ENCODE data around the gene SPATA9.
A peak's percentile ranks its signal among the peaks of the same experiment; 100 is the strongest.
"Not testable (repeated sequence)": the region's sequence is repeated elsewhere in the genome, so short reads cannot be mapped to it uniquely, and the experiment has no call there.

Gene SPATA9

DNA sequence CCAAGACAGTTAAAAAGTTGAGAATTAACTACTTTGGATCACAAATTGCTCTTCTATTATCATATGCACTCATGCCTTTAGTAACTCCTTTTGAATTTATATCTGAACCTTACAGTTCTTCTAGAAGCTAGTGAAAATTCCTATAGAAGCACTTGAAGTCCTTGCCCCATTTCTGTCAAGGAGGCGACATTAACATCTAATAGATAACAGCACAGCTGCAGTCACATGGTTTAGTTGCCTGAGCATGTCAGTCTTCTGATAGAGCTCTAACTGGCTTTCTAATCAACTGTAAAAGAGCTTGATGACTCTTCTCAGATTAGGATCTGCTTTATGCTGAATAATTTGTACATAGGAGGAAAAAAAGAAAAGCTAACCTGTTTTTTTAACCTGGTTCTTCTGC is 27.2 kb downstream of the SPATA9 start:
- Histone ChIP-seq H3K27ac (ENCODE audit: low read length) (no peak overlapping the region), H3K9me3 (ENCODE audit: control insufficient read depth, insufficient read depth, low read length) (no peaks in the 10 kb centered on the region), H3K4me1 (ENCODE audit: control insufficient read depth, insufficient read depth, low read length) (no peaks in the 10 kb centered on the region), H3K36me3 (ENCODE audit: control insufficient read depth, insufficient read depth, low read length) (no peaks in the 10 kb centered on the region), H3K27me3 (ENCODE audit: control insufficient read depth, insufficient read depth, low read length) (no peaks in the 10 kb centered on the region), H3K4me3 (ENCODE audit: low read length) (no peak overlapping the region)
- no peak for DNase-seq (ENCODE audit: low read depth, low spot score)
- no CpG with 5 or more reads among the region's 1 CpG for WGBS (ENCODE audit: insufficient coverage, insufficient read length)

- Histone ChIP-seq H3K27me3 (ENCODE audit: control insufficient read depth, insufficient read depth, low read length) (no peaks in the 10 kb centered on the region), H3K4me1 (ENCODE audit: control insufficient read depth, insufficient read depth, low read length) (no peaks in the 10 kb centered on the region), H3K9me3 (ENCODE audit: control insufficient read depth, insufficient read depth, low read length) (no peaks in the 10 kb centered on the region), H3K4me3 (ENCODE audit: low read length) (no peak overlapping the region), H3K27ac (ENCODE audit: low read length) (no peak overlapping the region), H3K36me3 (ENCODE audit: control insufficient read depth, insufficient read depth, low read length) (no peaks in the 10 kb centered on the region)
- no peak for DNase-seq (ENCODE audit: low read depth, low spot score)
- no CpG with 5 or more reads among the region's 3 CpGs for WGBS (ENCODE audit: insufficient coverage, insufficient read length)
Observed at GRCh38 chr5:95654196-95654595, 28.6 kb downstream of the SPATA9 start.

- DNase-seq (ENCODE audit: low read depth, low spot score) = no peak
- WGBS (ENCODE audit: insufficient coverage, insufficient read length) = no CpG with 5 or more reads among the region's 1 CpG
- no peak overlapping the region for H3K4me3 ChIP-seq (ENCODE audit: low read length)
- H3K9me3 ChIP-seq (ENCODE audit: control insufficient read depth, insufficient read depth, low read length) = no peaks in the 10 kb centered on the region
- H3K27me3 ChIP-seq (ENCODE audit: control insufficient read depth, insufficient read depth, low read length) = no peaks in the 10 kb centered on the region
- no peaks in the 10 kb centered on the region for H3K4me1 ChIP-seq (ENCODE audit: control insufficient read depth, insufficient read depth, low read length)
- H3K36me3 ChIP-seq (ENCODE audit: control insufficient read depth, insufficient read depth, low read length) = no peaks in the 10 kb centered on the region
- H3K27ac ChIP-seq (ENCODE audit: low read length) = no peak overlapping the region
Observed at GRCh38 chr5:95652849-95653248, 29.9 kb downstream of the SPATA9 start.

DNA sequence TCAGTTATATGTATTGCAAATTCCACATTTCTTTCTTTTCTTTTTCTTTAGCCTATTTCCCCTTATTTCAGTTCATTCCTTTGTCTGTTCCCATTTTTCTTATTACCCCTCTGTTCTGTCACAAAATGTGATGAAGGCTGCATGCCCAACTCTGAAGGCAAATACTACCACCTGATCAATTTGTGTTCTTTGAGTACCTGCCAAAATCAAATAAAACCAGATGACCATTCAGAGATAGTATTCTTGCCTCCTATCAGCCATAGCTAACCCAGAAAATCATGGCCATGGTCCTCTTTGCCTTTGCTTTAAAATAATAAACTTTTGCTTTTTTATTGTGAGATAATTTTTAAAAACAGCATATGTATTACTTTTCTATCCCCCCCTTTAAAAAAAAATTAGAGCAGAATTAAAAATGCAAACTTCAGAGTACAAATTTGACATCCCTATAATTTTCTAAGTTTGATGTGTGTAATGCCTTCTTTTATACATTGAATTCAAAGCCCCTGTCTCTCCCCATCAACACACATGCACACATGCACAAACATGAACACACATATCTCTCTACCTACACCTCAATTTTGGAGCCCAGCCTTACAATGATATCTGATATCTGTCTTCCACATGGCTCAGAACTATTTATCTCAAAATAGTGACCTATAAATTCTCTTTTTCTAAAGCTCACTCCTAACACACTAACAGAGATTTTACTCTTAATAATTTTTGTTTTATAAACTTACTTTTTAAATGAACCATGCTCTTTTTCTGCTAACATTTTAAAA is 32.8 kb downstream of the SPATA9 start:
- Histone ChIP-seq H3K9me3 (ENCODE audit: control insufficient read depth, insufficient read depth, low read length) (no peaks in the 10 kb centered on the region), H3K27me3 (ENCODE audit: control insufficient read depth, insufficient read depth, low read length) (no peaks in the 10 kb centered on the region), H3K4me1 (ENCODE audit: control insufficient read depth, insufficient read depth, low read length) (no peaks in the 10 kb centered on the region), H3K4me3 (ENCODE audit: low read length) (no peak overlapping the region), H3K36me3 (ENCODE audit: control insufficient read depth, insufficient read depth, low read length) (no peaks in the 10 kb centered on the region), H3K27ac (ENCODE audit: low read length) (no peak overlapping the region)
- no peak for DNase-seq (ENCODE audit: low read depth, low spot score)

- Histone ChIP-seq H3K36me3 (ENCODE audit: control insufficient read depth, insufficient read depth, low read length) (no peaks in the 10 kb centered on the region), H3K27ac (ENCODE audit: low read length) (no peak overlapping the region), H3K4me3 (ENCODE audit: low read length) (no peak overlapping the region), H3K27me3 (ENCODE audit: control insufficient read depth, insufficient read depth, low read length) (no peaks in the 10 kb centered on the region), H3K4me1 (ENCODE audit: control insufficient read depth, insufficient read depth, low read length) (no peaks in the 10 kb centered on the region), H3K9me3 (ENCODE audit: control insufficient read depth, insufficient read depth, low read length) (no peaks in the 10 kb centered on the region)
- no peak for DNase-seq (ENCODE audit: low read depth, low spot score)
Observed at GRCh38 chr5:95649274-95649673, 33.5 kb downstream of the SPATA9 start.

DNA sequence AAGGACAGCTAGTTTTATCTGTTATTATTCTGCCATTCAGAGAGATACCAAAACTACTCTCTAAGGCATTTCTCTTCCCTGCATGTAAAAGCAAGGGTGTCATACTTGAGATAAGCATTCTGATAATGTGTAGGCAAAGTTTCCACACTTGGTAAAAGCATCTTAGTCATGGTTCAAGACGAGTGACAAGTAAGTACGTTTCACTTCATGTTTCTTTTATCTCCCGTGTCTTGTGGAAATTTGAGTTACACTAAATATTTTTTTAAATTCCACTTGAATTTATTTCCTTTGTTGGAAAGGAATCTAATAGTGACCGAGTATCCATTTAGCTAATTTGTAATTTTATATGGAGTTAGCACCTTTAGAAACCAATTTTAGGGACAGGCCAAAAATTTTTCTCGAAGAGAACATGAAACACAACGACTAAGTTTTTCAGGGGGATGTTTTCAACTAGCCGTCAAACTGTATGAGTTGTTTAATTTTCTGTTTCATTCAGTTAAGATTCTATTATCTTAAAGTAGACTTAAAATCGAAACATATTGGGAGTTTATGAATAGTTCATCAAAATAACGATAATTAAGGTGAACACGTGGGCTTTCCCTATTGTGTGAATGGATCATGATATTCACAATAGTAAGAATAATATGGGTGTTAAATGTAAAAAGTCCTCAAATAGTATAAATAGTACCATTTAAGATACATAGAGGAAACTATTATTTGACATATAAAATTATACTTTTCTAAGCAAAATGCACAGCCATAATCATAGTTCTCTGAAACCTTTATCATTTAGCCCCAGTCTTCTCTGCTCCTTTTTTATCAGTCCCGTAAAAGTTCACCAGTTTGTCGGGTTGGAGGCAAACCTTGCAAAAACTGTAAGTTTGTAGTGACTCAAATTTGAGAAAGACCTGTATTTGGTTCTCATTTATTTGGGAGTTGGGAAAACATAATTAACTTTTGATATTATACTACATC is 34.6 kb downstream of the SPATA9 start:
- Histone ChIP-seq H3K27ac (ENCODE audit: low read length) (no peak overlapping the region), H3K4me1 (ENCODE audit: control insufficient read depth, insufficient read depth, low read length) (no peaks in the 10 kb centered on the region), H3K9me3 (ENCODE audit: control insufficient read depth, insufficient read depth, low read length) (no peaks in the 10 kb centered on the region), H3K36me3 (ENCODE audit: control insufficient read depth, insufficient read depth, low read length) (no peaks in the 10 kb centered on the region), H3K27me3 (ENCODE audit: control insufficient read depth, insufficient read depth, low read length) (no peaks in the 10 kb centered on the region), H3K4me3 (ENCODE audit: low read length) (no peak overlapping the region)
- no CpG with 5 or more reads among the region's 12 CpGs for WGBS (ENCODE audit: insufficient coverage, insufficient read length)
- no peak for DNase-seq (ENCODE audit: low read depth, low spot score)

GRCh38 chr5:95646569-95647431 is 36.0 kb downstream of the SPATA9 start, which contains the start of gene RFESD:
TSS of gene RFESD (plus strand) at chr5:95646777. CDS start at chr5:95652272, 5,495 bp downstream.
- H3K27me3 ChIP-seq (ENCODE audit: control insufficient read depth, insufficient read depth, low read length) = no peaks in the 10 kb centered on the region
- no peaks in the 10 kb centered on the region for H3K36me3 ChIP-seq (ENCODE audit: control insufficient read depth, insufficient read depth, low read length)
- peak; percentile 84 for DNase-seq (ENCODE audit: low read depth, low spot score)
- peak within 1 kb of the TSS; percentile 35; the same call in 1 of the 2 replicates for H3K4me3 ChIP-seq (ENCODE audit: low read length)
- no peaks in the 10 kb centered on the region for H3K9me3 ChIP-seq (ENCODE audit: control insufficient read depth, insufficient read depth, low read length)
- no peaks in the 10 kb centered on the region for H3K4me1 ChIP-seq (ENCODE audit: control insufficient read depth, insufficient read depth, low read length)
- H3K27ac ChIP-seq (ENCODE audit: low read length) = no peak within 1 kb of the TSS
- no CpG with 5 or more reads among the region's 60 CpGs for WGBS (ENCODE audit: insufficient coverage, insufficient read length)

DNA sequence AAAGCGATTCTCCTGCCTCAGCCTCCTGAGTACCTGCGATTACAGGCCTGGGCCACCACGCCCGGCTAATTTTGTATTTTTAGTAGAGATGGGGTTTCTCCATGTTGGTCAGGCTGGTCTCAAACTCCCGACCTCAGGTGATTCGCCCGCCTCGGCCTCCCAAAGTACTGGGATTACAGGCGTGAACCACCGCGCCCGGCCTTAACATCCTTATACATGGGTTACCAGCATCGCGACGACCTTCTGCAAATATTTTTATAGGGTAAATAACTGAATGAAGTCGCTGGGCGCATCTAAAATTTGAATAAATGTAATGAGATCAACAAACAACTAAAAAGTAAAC is 36.6 kb downstream of the SPATA9 start:
- not testable (repeated sequence) for H3K4me1 ChIP-seq (ENCODE audit: control insufficient read depth, insufficient read depth, low read length); DNase-seq (ENCODE audit: low read depth, low spot score); H3K36me3 ChIP-seq (ENCODE audit: control insufficient read depth, insufficient read depth, low read length); H3K9me3 ChIP-seq (ENCODE audit: control insufficient read depth, insufficient read depth, low read length); H3K27me3 ChIP-seq (ENCODE audit: control insufficient read depth, insufficient read depth, low read length); H3K4me3 ChIP-seq (ENCODE audit: low read length); H3K27ac ChIP-seq (ENCODE audit: low read length)
- WGBS (ENCODE audit: insufficient coverage, insufficient read length) = no CpG with 5 or more reads among the region's 17 CpGs

DNA sequence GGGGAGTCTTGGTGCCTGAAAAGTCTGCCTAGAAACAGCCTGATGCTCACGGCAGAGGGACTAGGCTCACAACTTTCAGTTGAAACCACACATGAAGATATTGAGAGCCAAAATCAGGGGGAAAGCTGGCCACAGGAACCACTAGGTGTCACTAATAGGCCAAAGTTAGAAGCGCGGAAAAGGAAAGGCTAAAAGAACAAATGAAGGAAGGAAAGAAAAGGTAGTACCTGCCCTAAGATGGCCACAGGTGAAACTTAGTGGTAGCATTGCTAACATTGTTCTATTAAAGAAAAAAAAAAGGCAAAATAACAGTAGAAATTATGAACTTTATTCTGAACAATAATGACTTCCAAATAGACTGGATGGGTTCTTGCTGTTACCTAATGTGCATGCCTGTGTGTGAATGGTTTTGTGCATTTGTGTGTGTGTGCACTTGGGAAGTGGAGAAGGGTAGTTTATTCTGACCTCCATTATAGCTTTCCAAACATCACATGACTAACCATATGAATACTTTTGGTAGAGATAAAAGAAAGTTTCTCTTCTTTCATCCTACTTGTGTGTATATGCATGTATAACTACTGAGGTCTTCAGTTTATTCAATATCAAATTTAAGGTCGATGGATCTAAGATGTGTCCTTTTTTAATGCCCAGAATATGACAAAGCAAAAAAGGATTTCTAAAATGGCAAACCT is 38.3 kb downstream of the SPATA9 start:
- H3K4me1 ChIP-seq (ENCODE audit: control insufficient read depth, insufficient read depth, low read length) = no peaks in the 10 kb centered on the region
- H3K27me3 ChIP-seq (ENCODE audit: control insufficient read depth, insufficient read depth, low read length) = no peaks in the 10 kb centered on the region
- H3K27ac ChIP-seq (ENCODE audit: low read length) = no peak overlapping the region
- no peaks in the 10 kb centered on the region for H3K36me3 ChIP-seq (ENCODE audit: control insufficient read depth, insufficient read depth, low read length)
- no peaks in the 10 kb centered on the region for H3K9me3 ChIP-seq (ENCODE audit: control insufficient read depth, insufficient read depth, low read length)
- no CpG with 5 or more reads among the region's 4 CpGs for WGBS (ENCODE audit: insufficient coverage, insufficient read length)
- no peak overlapping the region for H3K4me3 ChIP-seq (ENCODE audit: low read length)
- no peak for DNase-seq (ENCODE audit: low read depth, low spot score)

- H3K9me3 ChIP-seq (ENCODE audit: control insufficient read depth, insufficient read depth, low read length) = no peaks in the 10 kb centered on the region
- no peaks in the 10 kb centered on the region for H3K27me3 ChIP-seq (ENCODE audit: control insufficient read depth, insufficient read depth, low read length)
- DNase-seq (ENCODE audit: low read depth, low spot score) = no peak
- H3K4me3 ChIP-seq (ENCODE audit: low read length) = no peak overlapping the region
- H3K36me3 ChIP-seq (ENCODE audit: control insufficient read depth, insufficient read depth, low read length) = no peaks in the 10 kb centered on the region
- no peak overlapping the region for H3K27ac ChIP-seq (ENCODE audit: low read length)
- no CpG with 5 or more reads among the region's 7 CpGs for WGBS (ENCODE audit: insufficient coverage, insufficient read length)
- no peaks in the 10 kb centered on the region for H3K4me1 ChIP-seq (ENCODE audit: control insufficient read depth, insufficient read depth, low read length)
Observed at GRCh38 chr5:95643152-95643551, 39.6 kb downstream of the SPATA9 start.

Data from iPS DF 6.9 (cell line).